ENCODE measurements around the gene POC1A. TPM values are rescaled to one million over a fixed set of nuclear protein-coding genes. Genes with fewer than 3 reads are reported as not detected.

POC1A gene
- total and polyA plus RNA-seq, 2 experiments from 2014 or later, result 19.1 to 26.7 TPM

- Histone ChIP-seq H4K20me1 (replicated peaks; ENCODE audit: insufficient read depth) (peaks cover 8% of the 10 kb centered on the region; the same call in 1 of the 2 replicates), H3K4me1 (ENCODE audit: insufficient read depth) (no peaks in the 10 kb centered on the region), H3K36me3 (ENCODE audit: insufficient read depth) (peaks cover 2% of the 10 kb centered on the region), H3K9me2 (ENCODE audit: insufficient read depth) (no peaks in the 10 kb centered on the region), H3K4me3 (no peak overlapping the region), H2AFZ (no peak overlapping the region), H3K79me2 (replicated peaks; ENCODE audit: insufficient read depth) (no peaks in the 10 kb centered on the region; the same call in 1 of the 2 replicates), H3K4me2 (no peak overlapping the region), H3F3A (replicated peaks; ENCODE audit: low read depth) (peaks cover 3% of the 10 kb centered on the region; the same call in 1 of the 2 replicates), H3K27ac (ENCODE audit: low read depth) (no peak overlapping the region), H3K27me3 (ENCODE audit: insufficient read depth) (no peaks in the 10 kb centered on the region)
- TF ChIP-seq NANOG (IDR thresholded peaks at IDR 0.05; ENCODE audit: borderline replicate concordance) (no peak), POLR2AphosphoS5 (IDR thresholded peaks at IDR 0.05; ENCODE audit: low read depth) (no peak), ZNF331 (CRISPR knock-in tag; IDR thresholded peaks at IDR 0.05; ENCODE audit: low read depth) (no peak), CREB1 (CRISPR knock-in tag; IDR thresholded peaks at IDR 0.05; ENCODE audit: low read depth) (no peak), EZH2 (IDR thresholded peaks at IDR 0.05; ENCODE audit: low read depth, unreplicated experiment) (no peak), JUNB (IDR thresholded peaks at IDR 0.05; ENCODE audit: unreplicated experiment) (no peak), STAT1 (IDR thresholded peaks at IDR 0.05; ENCODE audit: unreplicated experiment) (no peak), ETS1 (IDR thresholded peaks at IDR 0.05) (no peak), ZNF462 (CRISPR knock-in tag; IDR thresholded peaks at IDR 0.05) (no peak), ZNF114 (CRISPR knock-in tag; IDR thresholded peaks at IDR 0.05) (no peak), EZH2phosphoT487 (IDR thresholded peaks at IDR 0.05; ENCODE audit: unreplicated experiment) (no peak)
- TF ChIP-seq, protein P1, sequence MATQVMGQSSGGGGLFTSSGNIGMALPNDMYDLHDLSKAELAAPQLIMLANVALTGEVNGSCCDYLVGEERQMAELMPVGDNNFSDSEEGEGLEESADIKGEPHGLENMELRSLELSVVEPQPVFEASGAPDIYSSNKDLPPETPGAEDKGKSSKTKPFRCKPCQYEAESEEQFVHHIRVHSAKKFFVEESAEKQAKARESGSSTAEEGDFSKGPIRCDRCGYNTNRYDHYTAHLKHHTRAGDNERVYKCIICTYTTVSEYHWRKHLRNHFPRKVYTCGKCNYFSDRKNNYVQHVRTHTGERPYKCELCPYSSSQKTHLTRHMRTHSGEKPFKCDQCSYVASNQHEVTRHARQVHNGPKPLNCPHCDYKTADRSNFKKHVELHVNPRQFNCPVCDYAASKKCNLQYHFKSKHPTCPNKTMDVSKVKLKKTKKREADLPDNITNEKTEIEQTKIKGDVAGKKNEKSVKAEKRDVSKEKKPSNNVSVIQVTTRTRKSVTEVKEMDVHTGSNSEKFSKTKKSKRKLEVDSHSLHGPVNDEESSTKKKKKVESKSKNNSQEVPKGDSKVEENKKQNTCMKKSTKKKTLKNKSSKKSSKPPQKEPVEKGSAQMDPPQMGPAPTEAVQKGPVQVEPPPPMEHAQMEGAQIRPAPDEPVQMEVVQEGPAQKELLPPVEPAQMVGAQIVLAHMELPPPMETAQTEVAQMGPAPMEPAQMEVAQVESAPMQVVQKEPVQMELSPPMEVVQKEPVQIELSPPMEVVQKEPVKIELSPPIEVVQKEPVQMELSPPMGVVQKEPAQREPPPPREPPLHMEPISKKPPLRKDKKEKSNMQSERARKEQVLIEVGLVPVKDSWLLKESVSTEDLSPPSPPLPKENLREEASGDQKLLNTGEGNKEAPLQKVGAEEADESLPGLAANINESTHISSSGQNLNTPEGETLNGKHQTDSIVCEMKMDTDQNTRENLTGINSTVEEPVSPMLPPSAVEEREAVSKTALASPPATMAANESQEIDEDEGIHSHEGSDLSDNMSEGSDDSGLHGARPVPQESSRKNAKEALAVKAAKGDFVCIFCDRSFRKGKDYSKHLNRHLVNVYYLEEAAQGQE (IDR thresholded peaks at IDR 0.05; ENCODE audit: unreplicated experiment), result no peak
- TF ChIP-seq, protein P2, sequence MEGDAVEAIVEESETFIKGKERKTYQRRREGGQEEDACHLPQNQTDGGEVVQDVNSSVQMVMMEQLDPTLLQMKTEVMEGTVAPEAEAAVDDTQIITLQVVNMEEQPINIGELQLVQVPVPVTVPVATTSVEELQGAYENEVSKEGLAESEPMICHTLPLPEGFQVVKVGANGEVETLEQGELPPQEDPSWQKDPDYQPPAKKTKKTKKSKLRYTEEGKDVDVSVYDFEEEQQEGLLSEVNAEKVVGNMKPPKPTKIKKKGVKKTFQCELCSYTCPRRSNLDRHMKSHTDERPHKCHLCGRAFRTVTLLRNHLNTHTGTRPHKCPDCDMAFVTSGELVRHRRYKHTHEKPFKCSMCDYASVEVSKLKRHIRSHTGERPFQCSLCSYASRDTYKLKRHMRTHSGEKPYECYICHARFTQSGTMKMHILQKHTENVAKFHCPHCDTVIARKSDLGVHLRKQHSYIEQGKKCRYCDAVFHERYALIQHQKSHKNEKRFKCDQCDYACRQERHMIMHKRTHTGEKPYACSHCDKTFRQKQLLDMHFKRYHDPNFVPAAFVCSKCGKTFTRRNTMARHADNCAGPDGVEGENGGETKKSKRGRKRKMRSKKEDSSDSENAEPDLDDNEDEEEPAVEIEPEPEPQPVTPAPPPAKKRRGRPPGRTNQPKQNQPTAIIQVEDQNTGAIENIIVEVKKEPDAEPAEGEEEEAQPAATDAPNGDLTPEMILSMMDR (conservative IDR thresholded peaks at IDR 0.05; ENCODE audit: low read depth in 2 of 2), result no peak
- Mint-ChIP-seq H3K4me1 (peaks cover 3% of the 10 kb centered on the region; the same call in 2 of the 3 replicates), H3K27me3 (ENCODE audit: insufficient read depth, low read depth, poor library complexity) (peaks cover 2% of the 10 kb centered on the region), H3K27ac (no peak overlapping the region), H3K4me3 (no peak overlapping the region), H3K9me3 (no peaks in the 10 kb centered on the region), H3K36me3 (ENCODE audit: low read depth) (peaks cover 62% of the 10 kb centered on the region)
- ATAC-seq (no peak), DNase-seq (ENCODE audit: low spot score) (no peak)
These were observed 13.5 kb downstream of the POC1A start for GRCh38 chr3:52140769-52141168.

All from GM23338 (cell line).